Duodenal mucosa (tissue), 2 donors: ENCODE results near the gene CHIT1.
"Not testable (repeated sequence)": the region's sequence is repeated elsewhere in the genome, so short reads cannot be mapped to it uniquely, and the experiment has no call there.

ENCODE experiments used
- H3K27ac ChIP-seq: one replicate; pipeline ENCODE4 v1.7.0; 2013; ENCODE audit warnings: low read depth, low read length
- H3K27me3 ChIP-seq, 2 donors: one replicate each; pipeline ENCODE4 v1.7.0; 2013; ENCODE audit warnings: low read length in 2 of 2, control low read depth in 1 of 2; ENCODE audit not compliant: insufficient read depth in 2 of 2, control insufficient read depth in 1 of 2
- H3K36me3 ChIP-seq, 2 donors: one replicate each; pipeline ENCODE4 v1.7.0; 2013; ENCODE audit warnings: low read length in 2 of 2, control low read depth in 1 of 2; ENCODE audit not compliant: insufficient read depth in 2 of 2, control insufficient read depth in 1 of 2
- H3K4me1 ChIP-seq, 2 donors: one replicate each; pipeline ENCODE4 v1.7.0; 2013; ENCODE audit warnings: low read length in 2 of 2, control low read depth in 1 of 2; ENCODE audit not compliant: insufficient read depth in 2 of 2, control insufficient read depth in 1 of 2
- H3K4me3 ChIP-seq, 2 donors: one replicate each; pipeline ENCODE4 v1.7.0; 2013; ENCODE audit warnings: low read length in 2 of 2, low read depth in 1 of 2
- H3K9ac ChIP-seq, 2 donors: one replicate each; pipeline ENCODE4 v1.7.0; 2013; ENCODE audit warnings: low read length in 2 of 2, low read depth in 1 of 2
- H3K9me3 ChIP-seq, 2 donors: one replicate each; pipeline ENCODE4 v1.7.0; 2013; ENCODE audit warnings: low read length in 2 of 2, control low read depth in 1 of 2; ENCODE audit not compliant: control insufficient read depth in 1 of 2

The CHIT1 gene

DNA sequence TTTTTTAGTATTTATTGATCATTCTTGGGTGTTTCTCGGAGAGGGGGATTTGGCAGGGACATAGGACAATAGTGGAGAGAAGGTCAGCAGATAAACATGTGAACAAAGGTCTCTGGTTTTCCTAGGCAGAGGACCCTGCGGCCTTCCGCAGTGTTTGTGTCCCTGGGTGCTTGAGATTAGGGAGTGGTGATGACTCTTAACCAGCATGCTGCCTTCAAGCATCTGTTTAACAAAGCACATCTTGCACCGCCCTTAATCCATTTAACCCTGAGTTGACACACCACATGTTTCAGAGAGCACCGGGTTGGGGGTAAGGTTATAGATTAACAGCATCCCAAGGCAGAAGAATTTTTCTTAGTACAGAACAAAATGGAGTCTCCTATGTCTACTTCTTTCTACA, 36.7 kb upstream of the CHIT1 start:
- H3K4me3 ChIP-seq, H3K27me3 ChIP-seq, H3K36me3 ChIP-seq, H3K9ac ChIP-seq, H3K27ac ChIP-seq, H3K9me3 ChIP-seq: not testable (repeated sequence)
- H3K4me1 ChIP-seq: peaks cover 6 to 13% of the 10 kb centered on the region in 2 donors

DNA sequence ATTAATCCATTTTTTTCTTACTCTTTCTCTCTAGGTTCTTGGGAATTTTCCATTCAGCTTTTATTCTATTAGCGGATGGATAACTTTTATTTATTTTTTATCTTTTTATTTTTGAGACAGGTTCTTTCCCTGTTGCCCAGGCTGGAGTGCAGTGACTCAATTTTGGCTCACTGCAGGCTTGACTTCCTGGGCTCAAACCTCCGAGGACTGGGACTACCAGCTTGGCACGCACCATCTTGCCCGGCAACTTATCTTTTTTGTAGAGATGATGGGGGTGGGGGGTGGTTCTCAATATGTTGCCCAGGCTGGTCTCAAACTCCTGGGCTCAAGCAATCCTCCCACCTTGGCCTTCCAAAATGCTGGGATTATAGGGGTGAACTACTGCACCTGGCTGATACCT, 36.1 kb upstream of the CHIT1 start:
- Histone ChIP-seq H3K4me3 (no peak overlapping the region), H3K9ac (no peak overlapping the region), H3K27me3 (no peaks in the 10 kb centered on the region), H3K9me3 (no peaks in the 10 kb centered on the region), H3K4me1 (peaks cover 0 to 9% of the 10 kb centered on the region in 2 donors), H3K36me3 (no peaks in the 10 kb centered on the region), H3K27ac (no peak overlapping the region)

DNA sequence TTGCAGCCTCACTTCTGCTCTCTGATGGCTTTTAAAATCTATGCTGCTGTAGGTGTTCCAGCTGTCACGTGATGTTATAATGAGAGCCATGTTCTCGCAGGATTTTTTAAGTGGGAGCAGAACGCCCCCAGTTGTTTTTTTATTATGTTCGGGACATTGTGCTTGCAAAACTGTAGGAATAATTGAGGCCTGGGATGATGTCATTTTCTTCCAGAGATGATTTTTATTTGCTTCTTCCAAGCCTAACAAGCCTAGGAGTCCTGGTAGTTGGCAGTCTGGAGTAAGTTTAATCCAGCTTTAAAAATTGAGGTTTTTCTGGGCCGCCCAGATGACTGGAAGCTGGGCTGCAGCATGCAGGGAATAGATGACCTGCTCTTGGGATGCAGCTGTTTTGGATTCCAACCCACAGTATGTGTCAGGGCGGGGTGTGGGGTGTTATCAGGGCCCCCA, 34.6 kb upstream of the CHIT1 start:
- Histone ChIP-seq H3K27me3 (no peaks in the 10 kb centered on the region), H3K36me3 (no peaks in the 10 kb centered on the region), H3K27ac (no peak overlapping the region), H3K4me1 (peaks cover 0 to 7% of the 10 kb centered on the region in 2 donors), H3K4me3 (no peak overlapping the region), H3K9me3 (no peaks in the 10 kb centered on the region), H3K9ac (no peak overlapping the region)

DNA sequence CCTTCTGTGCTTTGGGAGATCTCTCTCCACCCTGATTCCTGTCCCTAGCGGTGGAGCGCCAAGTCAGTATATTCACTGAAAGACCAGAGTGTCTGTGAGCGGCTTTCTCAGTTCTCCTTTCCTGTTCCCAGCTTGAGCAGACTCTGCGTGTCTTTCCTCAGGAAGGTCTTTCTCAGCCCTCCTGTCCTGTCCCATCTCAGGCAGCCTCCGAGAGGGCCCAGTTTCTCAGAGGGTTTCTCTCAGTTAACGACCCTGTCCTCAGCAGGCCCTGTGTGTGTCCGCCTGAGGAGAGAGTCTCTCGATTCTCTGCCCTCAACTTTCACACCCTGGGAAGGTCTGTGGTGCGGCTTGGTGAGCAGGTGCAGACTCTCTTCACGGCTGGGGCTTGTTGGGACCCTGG, 34.0 kb upstream of the CHIT1 start:
- Histone ChIP-seq H3K27me3 (no peaks in the 10 kb centered on the region), H3K9me3 (no peaks in the 10 kb centered on the region), H3K4me3 (no peak overlapping the region), H3K36me3 (no peaks in the 10 kb centered on the region), H3K4me1 (peaks cover 0 to 4% of the 10 kb centered on the region in 2 donors), H3K27ac (no peak overlapping the region), H3K9ac (no peak overlapping the region)

DNA sequence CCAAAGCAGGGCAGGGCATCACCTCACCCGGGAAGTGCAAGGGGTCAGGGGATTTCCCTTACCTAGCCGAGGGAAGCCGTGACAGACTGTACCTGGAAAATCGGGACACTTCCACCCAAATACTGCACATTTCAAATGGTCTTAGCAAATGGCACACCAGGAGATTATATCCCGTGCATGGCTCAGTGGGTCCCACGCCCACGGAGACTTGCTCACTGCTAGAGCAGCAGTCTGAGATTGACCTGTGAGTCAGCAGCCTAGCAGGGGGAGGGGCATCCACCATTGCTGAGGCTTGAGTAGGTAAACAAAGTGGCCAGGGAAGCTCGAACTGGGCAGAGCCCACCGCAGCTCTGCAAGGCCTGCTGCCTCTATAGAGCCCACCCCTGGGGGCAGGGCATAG, 27.2 kb upstream of the CHIT1 start:
- not testable (repeated sequence) for H3K27ac ChIP-seq

DNA sequence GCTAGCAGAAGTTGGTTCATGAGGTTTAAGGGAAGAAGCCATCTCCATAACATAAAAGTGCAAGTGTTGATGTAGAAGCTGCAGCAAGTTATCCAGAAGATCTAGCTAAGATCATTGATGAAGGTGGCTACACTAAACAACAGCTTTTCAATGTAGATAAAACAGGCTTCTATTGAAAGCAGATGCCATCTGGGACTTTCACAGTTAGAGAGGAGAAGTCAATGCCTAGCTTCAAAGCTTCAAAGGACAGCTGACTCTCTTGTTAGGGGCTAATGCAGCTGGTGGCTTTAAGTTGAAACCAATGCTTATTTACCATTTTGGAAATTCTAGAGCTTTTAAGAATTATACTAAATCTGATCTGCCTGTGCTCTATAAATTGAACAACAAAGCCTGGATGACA, 25.3 kb upstream of the CHIT1 start:
- H3K4me1 ChIP-seq, H3K4me3 ChIP-seq, H3K27me3 ChIP-seq, H3K9ac ChIP-seq, H3K27ac ChIP-seq, H3K36me3 ChIP-seq, H3K9me3 ChIP-seq: not testable (repeated sequence)

More for the DNA sequence above, 27.2 kb upstream of the CHIT1 start:
- H3K9me3 ChIP-seq, H3K9ac ChIP-seq, H3K27me3 ChIP-seq, H3K4me1 ChIP-seq, H3K4me3 ChIP-seq, H3K36me3 ChIP-seq: not testable (repeated sequence)

DNA sequence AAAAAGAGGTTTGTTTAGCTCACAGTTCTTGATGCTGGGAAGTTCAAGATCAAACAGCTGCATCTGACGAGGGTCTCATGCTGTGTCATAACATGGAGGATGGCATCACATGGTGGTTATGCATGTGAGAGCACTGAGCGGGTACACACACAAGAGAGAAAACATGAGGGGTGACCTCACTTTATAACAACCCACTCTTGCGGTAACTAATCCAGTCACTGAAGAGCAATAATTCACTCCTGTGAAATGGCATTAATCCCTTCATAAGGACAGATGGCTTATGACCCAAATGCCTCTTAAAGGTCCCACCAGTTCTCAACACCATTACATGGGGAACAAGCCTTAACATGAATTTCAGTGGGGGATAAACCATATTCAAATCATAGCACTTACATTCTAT, 23.2 kb upstream of the CHIT1 start:
- Histone ChIP-seq H3K4me3 (no peak overlapping the region), H3K27me3 (no peaks in the 10 kb centered on the region), H3K9me3 (peaks cover 0 to 3% of the 10 kb centered on the region in 2 donors), H3K27ac (no peak overlapping the region), H3K4me1 (no peaks in the 10 kb centered on the region), H3K9ac (no peak overlapping the region), H3K36me3 (no peaks in the 10 kb centered on the region)

DNA sequence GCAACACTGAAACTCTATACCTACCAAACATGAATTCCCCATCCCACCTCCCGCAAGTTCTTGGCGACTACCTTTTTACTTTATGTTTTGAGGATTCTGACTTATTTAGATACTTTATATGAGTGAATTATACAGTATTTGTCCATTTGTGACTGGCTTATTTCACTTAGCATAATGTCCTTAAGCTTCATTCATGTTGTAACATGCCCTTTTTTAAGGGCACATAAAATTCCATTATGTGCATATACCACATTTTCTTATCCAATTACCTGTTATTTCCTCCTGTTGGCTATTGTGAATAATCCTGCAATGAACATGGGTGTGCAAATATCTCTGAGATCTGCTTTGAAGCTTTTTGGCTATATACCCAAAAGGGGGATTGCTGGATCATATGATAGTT, 22.0 kb upstream of the CHIT1 start:
- Histone ChIP-seq H3K27me3 (no peaks in the 10 kb centered on the region), H3K4me3 (no peak overlapping the region), H3K9me3 (peaks cover 0 to under 1% of the 10 kb centered on the region in 2 donors), H3K36me3 (no peaks in the 10 kb centered on the region), H3K4me1 (no peaks in the 10 kb centered on the region), H3K9ac (no peak overlapping the region), H3K27ac (no peak overlapping the region)

DNA sequence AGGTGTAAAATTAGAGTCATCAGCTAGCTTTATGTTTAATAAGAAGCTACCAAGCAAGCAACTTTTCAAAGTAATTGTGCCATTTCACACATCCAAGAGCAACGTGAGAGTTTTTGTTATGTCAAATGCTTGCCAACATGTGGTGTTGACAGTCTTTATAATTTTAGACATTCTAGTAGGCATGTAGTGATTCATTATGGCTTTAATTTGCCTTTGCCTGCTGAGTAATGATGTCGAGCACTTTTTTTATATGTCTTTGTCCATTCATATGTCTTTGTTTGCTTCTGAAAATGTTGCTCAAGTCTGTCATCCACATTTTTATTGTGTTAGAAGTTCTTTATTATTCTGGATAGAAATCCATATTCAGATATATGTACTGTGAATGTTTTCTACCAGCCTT, 21.4 kb upstream of the CHIT1 start:
- H3K36me3 ChIP-seq: no peaks in the 10 kb centered on the region
- H3K27ac ChIP-seq: no peak overlapping the region
- H3K27me3 ChIP-seq: no peaks in the 10 kb centered on the region
- no peak overlapping the region for H3K9ac ChIP-seq
- H3K4me1 ChIP-seq: no peaks in the 10 kb centered on the region
- H3K9me3 ChIP-seq: no peaks in the 10 kb centered on the region
- H3K4me3 ChIP-seq: no peak overlapping the region

DNA sequence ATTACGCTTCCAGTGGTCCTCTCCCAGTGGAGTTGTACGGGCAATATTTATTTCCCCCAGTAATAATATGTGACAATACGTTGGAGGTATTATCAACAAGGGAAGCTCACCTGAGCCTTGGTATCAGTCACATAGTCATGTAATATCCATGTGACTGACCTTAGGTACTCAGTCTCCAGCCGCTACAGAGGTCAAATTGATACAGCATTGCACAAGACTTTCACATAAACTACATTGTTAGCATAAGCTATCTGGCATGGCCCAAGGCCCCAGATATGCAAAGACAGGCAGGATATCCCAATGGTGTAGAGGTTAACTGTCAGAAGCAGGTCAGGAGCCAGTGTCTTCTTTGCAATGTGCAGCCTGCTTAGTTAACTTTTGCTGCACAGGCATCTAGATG, 15.3 kb upstream of the CHIT1 start:
- H3K36me3 ChIP-seq: no peaks in the 10 kb centered on the region
- no peak overlapping the region for H3K4me3 ChIP-seq
- H3K4me1 ChIP-seq: no peaks in the 10 kb centered on the region
- H3K9me3 ChIP-seq: no peaks in the 10 kb centered on the region
- no peak overlapping the region for H3K27ac ChIP-seq
- no peaks in the 10 kb centered on the region for H3K27me3 ChIP-seq
- H3K9ac ChIP-seq: no peak overlapping the region

DNA sequence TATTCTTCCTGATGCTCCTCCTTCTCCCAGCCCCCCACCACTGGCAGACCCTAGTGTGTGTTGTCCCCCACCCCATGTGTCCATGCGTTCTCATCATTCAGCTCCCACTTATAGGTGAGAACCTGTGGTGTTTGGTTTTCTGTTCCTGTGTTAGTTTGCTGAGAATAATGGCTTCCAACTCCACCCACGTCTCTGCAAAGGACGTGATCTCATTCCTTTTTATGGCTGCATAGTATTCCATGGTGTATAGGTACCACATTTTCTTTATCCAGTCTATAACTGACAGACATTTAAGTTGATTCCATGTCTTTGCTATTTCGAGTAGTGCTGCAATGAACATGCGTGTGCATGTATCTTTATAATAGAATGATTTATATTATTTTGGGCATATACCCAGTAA, 12.2 kb upstream of the CHIT1 start:
- not testable (repeated sequence) for H3K27me3 ChIP-seq, H3K4me1 ChIP-seq, H3K27ac ChIP-seq, H3K36me3 ChIP-seq, H3K4me3 ChIP-seq, H3K9me3 ChIP-seq, H3K9ac ChIP-seq
